Measurements from ENCODE around the gene AASS. TPM values are rescaled to one million over a fixed set of nuclear protein-coding genes. Genes with fewer than 3 reads are reported as not detected.

AASS gene
- total and polyA plus RNA-seq, 5 experiments from 2014 or later: 1.4 to 5.1 (median 1.9) TPM

Other genes with a start within 250 kb of the AASS start
- gene FEZF1, start 160.5 kb upstream of the AASS start, total RNA-seq: not detected
- not detected for gene FEZF1, start 160.5 kb upstream of the AASS start, polyA plus RNA-seq